ENCODE measurements around the gene PTH2R. TPM values are rescaled to one million over a fixed set of nuclear protein-coding genes. Genes with fewer than 3 reads are reported as not detected.

PTH2R gene
- polyA plus RNA-seq, 1 donor from 2014 or later, result not detected

- H3K79me2 ChIP-seq (replicated peaks; ENCODE audit: insufficient read depth, low read length), result no peaks in the 10 kb centered on the region
- no peak overlapping the region for H3K27ac ChIP-seq (ENCODE audit: low read length)
- no peaks in the 10 kb centered on the region for H3K9me2 ChIP-seq (ENCODE audit: insufficient read depth, low read length)
- no peak overlapping the region for H2AFZ ChIP-seq (ENCODE audit: low read depth, low read length)
- H3F3A ChIP-seq (ENCODE audit: insufficient read depth, low read length, poor library complexity, severe bottlenecking), result no peaks in the 10 kb centered on the region
- no peaks in the 10 kb centered on the region for H3K27me3 ChIP-seq (ENCODE audit: insufficient read depth, low read depth, low read length)
- no peak overlapping the region for H3K9ac ChIP-seq (ENCODE audit: low read length)
- TF ChIP-seq MXI1 (conservative IDR thresholded peaks at IDR 0.05; ENCODE audit: poor library complexity, severe bottlenecking) (no peak), REST (IDR thresholded peaks at IDR 0.05; ENCODE audit: borderline replicate concordance) (no peak), TAF1 (IDR thresholded peaks at IDR 0.05; ENCODE audit: low read depth) (no peak), EP300 (conservative IDR thresholded peaks at IDR 0.05; ENCODE audit: poor library complexity, severe bottlenecking) (no peak), POLR2AphosphoS5 (IDR thresholded peaks at IDR 0.05) (no peak), RAD21 (conservative IDR thresholded peaks at IDR 0.05) (no peak), EZH2 (IDR thresholded peaks at IDR 0.05; ENCODE audit: borderline replicate concordance, insufficient read depth, low read length, poor library complexity, severe bottlenecking) (no peak), SMC3 (conservative IDR thresholded peaks at IDR 0.05; ENCODE audit: poor library complexity) (no peak)
- TF ChIP-seq, protein P1, sequence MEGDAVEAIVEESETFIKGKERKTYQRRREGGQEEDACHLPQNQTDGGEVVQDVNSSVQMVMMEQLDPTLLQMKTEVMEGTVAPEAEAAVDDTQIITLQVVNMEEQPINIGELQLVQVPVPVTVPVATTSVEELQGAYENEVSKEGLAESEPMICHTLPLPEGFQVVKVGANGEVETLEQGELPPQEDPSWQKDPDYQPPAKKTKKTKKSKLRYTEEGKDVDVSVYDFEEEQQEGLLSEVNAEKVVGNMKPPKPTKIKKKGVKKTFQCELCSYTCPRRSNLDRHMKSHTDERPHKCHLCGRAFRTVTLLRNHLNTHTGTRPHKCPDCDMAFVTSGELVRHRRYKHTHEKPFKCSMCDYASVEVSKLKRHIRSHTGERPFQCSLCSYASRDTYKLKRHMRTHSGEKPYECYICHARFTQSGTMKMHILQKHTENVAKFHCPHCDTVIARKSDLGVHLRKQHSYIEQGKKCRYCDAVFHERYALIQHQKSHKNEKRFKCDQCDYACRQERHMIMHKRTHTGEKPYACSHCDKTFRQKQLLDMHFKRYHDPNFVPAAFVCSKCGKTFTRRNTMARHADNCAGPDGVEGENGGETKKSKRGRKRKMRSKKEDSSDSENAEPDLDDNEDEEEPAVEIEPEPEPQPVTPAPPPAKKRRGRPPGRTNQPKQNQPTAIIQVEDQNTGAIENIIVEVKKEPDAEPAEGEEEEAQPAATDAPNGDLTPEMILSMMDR (IDR thresholded peaks at IDR 0.05; ENCODE audit: poor library complexity, severe bottlenecking), result no peak
- H3K4me3 ChIP-seq (ENCODE audit: low read length), result no peak overlapping the region
- no peaks in the 10 kb centered on the region for H4K20me1 ChIP-seq (ENCODE audit: insufficient read depth)
- no peak overlapping the region for H3K4me2 ChIP-seq (ENCODE audit: low read length)
- no peaks in the 10 kb centered on the region for H3K36me3 ChIP-seq (ENCODE audit: insufficient read depth, low read length)
- peaks cover 12% of the 10 kb centered on the region for H3K9me3 ChIP-seq (ENCODE audit: low read length)
Observed at GRCh38 chr2:208360259-208361076, 46.1 kb upstream of the PTH2R start.

DNA sequence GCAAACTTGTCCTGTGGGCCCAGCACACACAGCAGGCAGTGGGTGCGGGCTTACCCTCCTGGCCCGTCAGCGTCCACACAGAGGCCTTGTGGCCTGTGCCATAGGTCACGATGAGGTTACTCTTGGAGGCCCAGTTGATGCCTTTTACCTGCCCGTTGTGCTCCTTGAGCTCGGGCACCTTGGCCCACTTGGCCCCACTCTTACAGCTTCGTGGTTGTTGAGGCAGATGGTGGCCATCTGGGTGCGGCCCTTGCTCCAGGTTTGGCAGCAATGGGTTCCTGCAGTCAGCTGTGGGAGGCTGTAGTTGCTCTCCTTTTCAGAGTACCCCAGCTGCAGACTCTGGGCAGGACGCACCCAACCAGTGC, 45.5 kb upstream of the PTH2R start:
- no peak for TF ChIP-seq MXI1 (conservative IDR thresholded peaks at IDR 0.05; ENCODE audit: poor library complexity, severe bottlenecking)
- no peak for TF ChIP-seq REST (IDR thresholded peaks at IDR 0.05; ENCODE audit: borderline replicate concordance)
- no peak for TF ChIP-seq EZH2 (IDR thresholded peaks at IDR 0.05; ENCODE audit: borderline replicate concordance, insufficient read depth, low read length, poor library complexity, severe bottlenecking)
- no peak for TF ChIP-seq EP300 (conservative IDR thresholded peaks at IDR 0.05; ENCODE audit: poor library complexity, severe bottlenecking)
- no peak for TF ChIP-seq SMC3 (conservative IDR thresholded peaks at IDR 0.05; ENCODE audit: poor library complexity)
- TF ChIP-seq, protein P1 (IDR thresholded peaks at IDR 0.05; ENCODE audit: poor library complexity, severe bottlenecking), result no peak
- TF ChIP-seq TAF1 (IDR thresholded peaks at IDR 0.05; ENCODE audit: low read depth), result no peak
- TF ChIP-seq POLR2AphosphoS5 (IDR thresholded peaks at IDR 0.05), result no peak
- TF ChIP-seq RAD21 (conservative IDR thresholded peaks at IDR 0.05), result no peak
- H3K27ac ChIP-seq (ENCODE audit: low read length), result no peak overlapping the region
- no peaks in the 10 kb centered on the region for H4K20me1 ChIP-seq (ENCODE audit: insufficient read depth)

More for the DNA sequence above, 45.5 kb upstream of the PTH2R start:
- Histone ChIP-seq H3K9ac (ENCODE audit: low read length) (no peak overlapping the region), H3K9me3 (ENCODE audit: low read length) (peaks cover 12% of the 10 kb centered on the region), H3K36me3 (ENCODE audit: insufficient read depth, low read length) (no peaks in the 10 kb centered on the region), H3K9me2 (ENCODE audit: insufficient read depth, low read length) (no peaks in the 10 kb centered on the region), H3K4me3 (ENCODE audit: low read length) (no peak overlapping the region), H3K27me3 (ENCODE audit: insufficient read depth, low read depth, low read length) (no peaks in the 10 kb centered on the region), H3K4me2 (ENCODE audit: low read length) (no peak overlapping the region), H2AFZ (ENCODE audit: low read depth, low read length) (no peak overlapping the region), H3F3A (ENCODE audit: insufficient read depth, low read length, poor library complexity, severe bottlenecking) (no peaks in the 10 kb centered on the region), H3K79me2 (replicated peaks; ENCODE audit: insufficient read depth, low read length) (no peaks in the 10 kb centered on the region)

All from neural cell (in vitro differentiated cells).